Lung (tissue), 12 donors: Measurements from ENCODE around the gene DLGAP4. TPM values are rescaled to one million over a fixed set of nuclear protein-coding genes. Genes with fewer than 3 reads are reported as not detected.

Source experiments
- ATAC-seq: fragments of 200-7000 bp; cut with Tn5 transposase; one replicate; pipeline ENCODE4 v1.9.1; 2020; ENCODE audit warnings: moderate number of reproducible peaks; ENCODE audit not compliant: insufficient read depth, low FRiP score
- DNase-seq, 3 donors: peaks; one replicate each; pipeline ENCODE4 v3.0.0-alpha.2; 2013 to 2017
- H3K27ac ChIP-seq, 2 donors: one replicate each; pipeline ENCODE4 v1.5.1; 2013; ENCODE audit warnings: mild to moderate bottlenecking in 2 of 2, moderate library complexity in 2 of 2, control low read depth in 1 of 2, inconsistent platforms in 1 of 2, low read depth in 1 of 2, low read length in 1 of 2
- H3K27me3 ChIP-seq, 3 donors: one replicate each; pipeline ENCODE4 v1.5.1; 2013; ENCODE audit warnings: low read length in 2 of 3; ENCODE audit not compliant: control insufficient read depth in 3 of 3, insufficient read depth in 3 of 3
- H3K36me3 ChIP-seq, 4 donors: one replicate each; pipeline ENCODE4 v1.5.1; 2013; ENCODE audit warnings: low read length in 4 of 4, mild to moderate bottlenecking in 1 of 4, moderate library complexity in 1 of 4; ENCODE audit not compliant: control insufficient read depth in 4 of 4, insufficient read depth in 4 of 4
- H3K4me1 ChIP-seq, 5 donors: one replicate each; pipeline ENCODE4 v1.5.1; 2013; ENCODE audit warnings: low read length in 5 of 5, mild to moderate bottlenecking in 2 of 5, moderate library complexity in 1 of 5; ENCODE audit not compliant: control insufficient read depth in 5 of 5, insufficient read depth in 5 of 5
- H3K4me3 ChIP-seq: one replicate; pipeline ENCODE4 v1.5.1; 2013; ENCODE audit warnings: mild to moderate bottlenecking, control low read depth, moderate library complexity
- H3K9ac ChIP-seq, 2 donors: one replicate each; pipeline ENCODE4 v1.5.1; 2013; ENCODE audit warnings: low read length in 2 of 2, control low read depth in 1 of 2; ENCODE audit not compliant: insufficient read depth in 1 of 2
- H3K9me3 ChIP-seq, 4 donors: one replicate each; pipeline ENCODE4 v1.5.1; 2013; ENCODE audit warnings: low read length in 3 of 4, mild to moderate bottlenecking in 1 of 4, moderate library complexity in 1 of 4; ENCODE audit not compliant: control insufficient read depth in 4 of 4, insufficient read depth in 3 of 4
- CTCF ChIP-seq: IDR thresholded peaks from 2 replicates; pipeline ENCODE4 v1.5.1; 2012; ENCODE audit warnings: mild to moderate bottlenecking; ENCODE audit errors: control extremely low read depth, extremely low read depth
- WGBS, 2 donors: extraction: QIAGEN DNeasy Blood & Tissue Kit; methylation state at CpG; one replicate each; pipeline ENCODE4 v1.1.7; 2013; 5-methylcytosine and 5-hydroxymethylcytosine counted together
- polyA plus RNA-seq, 2 donors: library from polyadenylated mRNA; stranded (reverse); fragments of 200-250 nt; gene quantifications; one replicate each; pipeline ENCODE4 v1.2.1, GENCODE V29; 2013
- total RNA-seq, 2 donors: library from RNA; depleted of rRNA in 1 of 2; stranded (reverse); fragments of >200 nt in 1 of 2; gene quantifications; one replicate each; pipeline ENCODE4 v1.2.1, GENCODE V29; 2014 to 2021
- donor health status: control.
- donor health status: control.
- donor health status: Bipolar disorder and iron deficiency.
- donor health status: healthy.
- donor health status: DM: yes; HTN: yes; CAD: no.

Gene DLGAP4
- total and polyA plus RNA-seq, 4 donors, result 34.6 to 67.6 (median 35.8) TPM

GRCh38 chr20:36339646-36340592 lies 33.8 kb downstream of the DLGAP4 start:
- Histone ChIP-seq H3K36me3 (no peaks in the 10 kb centered on the region), H3K4me1 (no peaks in the 10 kb centered on the region), H3K9ac (no peak overlapping the region), H3K9me3 (peaks cover 0 to 1% (median 0%) of the 10 kb centered on the region in 4 donors), H3K4me3 (no peak overlapping the region), H3K27ac (no peak overlapping the region), H3K27me3 (peaks cover 0 to 7% (median 3%) of the 10 kb centered on the region in 3 donors)
- DNase-seq (no peak), ATAC-seq (no peak)
- TF ChIP-seq CTCF, result no peak
- WGBS, 2 donors, result 33 to 39% methylated on average over 24 of the region's 24 CpGs

GRCh38 chr20:36340593-36340990 lies 34.5 kb downstream of the DLGAP4 start:
- H3K4me3 ChIP-seq, result no peak overlapping the region
- no peak for TF ChIP-seq CTCF
- DNase-seq (no peak), ATAC-seq (no peak)
- H3K36me3 ChIP-seq, result no peaks in the 10 kb centered on the region
- H3K9me3 ChIP-seq, result peaks cover 0 to 1% (median 0%) of the 10 kb centered on the region in 4 donors
- no peaks in the 10 kb centered on the region for H3K4me1 ChIP-seq
- 64 to 70% methylated on average over 8 to 9 of the region's 9 CpGs for WGBS, 2 donors
- no peak overlapping the region for H3K9ac ChIP-seq
- H3K27me3 ChIP-seq, result peaks cover 0 to 7% (median 3%) of the 10 kb centered on the region in 3 donors
- H3K27ac ChIP-seq, result no peak overlapping the region

GRCh38 chr20:36341331-36342020 lies 35.3 kb downstream of the DLGAP4 start:
- no peak for DNase-seq

More at GRCh38 chr20:36341331-36342020, 35.3 kb downstream of the DLGAP4 start:
- peaks cover 0 to 1% (median 0%) of the 10 kb centered on the region in 4 donors for H3K9me3 ChIP-seq
- H3K4me3 ChIP-seq, result no peak overlapping the region
- H3K4me1 ChIP-seq, result no peaks in the 10 kb centered on the region
- ATAC-seq, result no peak
- H3K27ac ChIP-seq, result no peak overlapping the region
- no peak overlapping the region for H3K9ac ChIP-seq
- no peak for TF ChIP-seq CTCF
- no peaks in the 10 kb centered on the region for H3K36me3 ChIP-seq
- peaks cover 0 to 4% (median 3%) of the 10 kb centered on the region in 3 donors for H3K27me3 ChIP-seq
- 81 to 83% methylated on average over 22 of the region's 22 CpGs for WGBS, 2 donors
